ENCODE data around the gene DNAJB4.

The DNAJB4 gene

DNA sequence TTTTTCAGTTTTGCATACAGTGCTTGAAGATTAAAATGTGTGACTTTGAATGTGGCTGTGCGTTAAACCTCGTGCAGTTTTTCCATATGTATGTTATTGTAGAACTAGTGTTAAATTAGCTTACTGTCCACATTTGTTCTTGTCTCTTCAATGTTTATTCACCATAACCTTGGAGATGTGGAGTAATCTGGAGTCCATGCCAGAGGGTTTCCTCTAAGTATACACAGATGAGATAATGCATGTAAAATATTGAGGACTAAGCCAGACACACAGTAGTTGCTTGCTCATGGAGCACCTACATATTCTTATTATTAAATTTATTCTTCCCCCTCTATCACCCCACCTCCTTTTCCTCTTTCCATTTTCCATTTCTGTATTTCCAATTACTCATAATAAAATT lies 33.3 kb downstream of the DNAJB4 start:
- no peaks in the 10 kb centered on the region for H3K9me3 ChIP-seq (ENCODE audit: low read depth, low read length)
- H3K9ac ChIP-seq (ENCODE audit: insufficient read length): no peak overlapping the region
- no peak for DNase-seq (ENCODE audit: low read depth, low spot score)
- no peak overlapping the region for H3K4me3 ChIP-seq
- no peak overlapping the region for H3K27ac ChIP-seq
- no peak for TF ChIP-seq EZH2 (IDR thresholded peaks at IDR 0.05)
- no peaks in the 10 kb centered on the region for H3K36me3 ChIP-seq (ENCODE audit: insufficient read depth, low read length)

DNA sequence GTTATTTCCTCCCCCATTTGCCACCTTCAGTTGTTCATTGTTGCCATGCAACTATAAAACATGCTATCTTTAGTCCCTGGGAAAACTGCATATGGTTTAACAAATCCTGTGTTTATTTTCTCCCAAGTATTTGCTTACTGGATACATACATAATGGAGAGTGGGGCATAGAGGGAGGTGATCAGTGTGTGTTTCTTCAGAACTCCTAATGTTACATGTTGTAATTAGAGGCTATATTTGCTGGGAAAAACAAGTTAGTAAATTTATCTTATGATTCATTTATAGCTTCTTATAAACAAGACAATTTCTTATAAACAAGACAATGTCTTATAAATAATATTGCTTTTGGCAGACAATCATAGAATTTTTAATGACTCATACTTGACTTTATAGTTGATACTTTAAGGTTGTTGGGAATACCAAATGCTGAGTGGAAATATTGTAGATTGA lies 33.8 kb downstream of the DNAJB4 start:
- Histone ChIP-seq H3K27ac (no peak overlapping the region), H3K4me3 (no peak overlapping the region), H3K9ac (ENCODE audit: insufficient read length) (no peak overlapping the region), H3K36me3 (ENCODE audit: insufficient read depth, low read length) (no peaks in the 10 kb centered on the region), H3K9me3 (ENCODE audit: low read depth, low read length) (no peaks in the 10 kb centered on the region)
- TF ChIP-seq FOXP2 (optimal IDR thresholded peaks at IDR 0.05; ENCODE audit: control extremely low read depth, extremely low read length, insufficient read depth): no peak
- no peak for TF ChIP-seq EZH2 (IDR thresholded peaks at IDR 0.05)
- no peak for TF ChIP-seq POLR2AphosphoS5 (IDR thresholded peaks at IDR 0.05; ENCODE audit: borderline replicate concordance, low read depth, low read length)
- no peak for DNase-seq (ENCODE audit: low read depth, low spot score)

DNA sequence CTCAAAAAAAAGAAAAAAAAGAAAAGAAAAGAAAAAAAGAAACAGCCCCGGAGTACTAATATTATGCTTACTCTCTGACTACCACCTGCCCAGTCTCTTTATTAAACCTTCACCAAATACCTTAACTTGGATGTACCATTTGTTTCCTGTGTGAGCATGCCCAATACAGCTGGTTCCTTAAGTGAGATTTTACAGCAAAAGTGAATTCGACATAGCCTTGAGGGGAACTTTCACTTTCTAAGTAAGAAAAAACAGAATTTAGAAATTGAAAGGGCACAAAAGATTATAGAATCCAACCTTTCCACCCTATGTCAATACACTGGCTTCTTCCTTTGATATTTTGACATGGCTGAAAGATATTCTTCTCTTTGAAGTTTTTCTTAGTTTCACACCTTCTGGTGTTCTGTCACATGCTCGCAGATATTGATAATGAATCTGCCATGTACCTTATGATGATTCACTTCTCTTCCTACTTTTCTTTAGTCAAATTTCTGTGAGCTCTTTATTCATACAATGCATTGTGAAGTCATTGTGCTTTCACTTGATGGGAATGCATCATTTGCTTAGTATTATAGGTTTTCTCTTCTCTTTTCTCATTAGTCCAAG lies 35.8 kb downstream of the DNAJB4 start:
- H3K4me3 ChIP-seq: no peak overlapping the region
- no peak overlapping the region for H3K9ac ChIP-seq (ENCODE audit: insufficient read length)
- no peak for DNase-seq (ENCODE audit: low read depth, low spot score)
- no peak overlapping the region for H3K27ac ChIP-seq
- no peak for TF ChIP-seq POLR2AphosphoS5 (IDR thresholded peaks at IDR 0.05; ENCODE audit: borderline replicate concordance, low read depth, low read length)
- no peak for TF ChIP-seq FOXP2 (optimal IDR thresholded peaks at IDR 0.05; ENCODE audit: control extremely low read depth, extremely low read length, insufficient read depth)
- no peak for TF ChIP-seq EZH2 (IDR thresholded peaks at IDR 0.05)
- H3K36me3 ChIP-seq (ENCODE audit: insufficient read depth, low read length): no peaks in the 10 kb centered on the region
- H3K9me3 ChIP-seq (ENCODE audit: low read depth, low read length): no peaks in the 10 kb centered on the region

GRCh38 chr1:78043436-78043835 lies 38.7 kb downstream of the DNAJB4 start:
- TF ChIP-seq FOXP2 (optimal IDR thresholded peaks at IDR 0.05; ENCODE audit: control extremely low read depth, extremely low read length, insufficient read depth): no peak
- no peak for TF ChIP-seq POLR2AphosphoS5 (IDR thresholded peaks at IDR 0.05; ENCODE audit: borderline replicate concordance, low read depth, low read length)
- TF ChIP-seq EZH2 (IDR thresholded peaks at IDR 0.05): no peak
- no peak for DNase-seq (ENCODE audit: low read depth, low spot score)
- Histone ChIP-seq H3K9me3 (ENCODE audit: low read depth, low read length) (no peaks in the 10 kb centered on the region), H3K36me3 (ENCODE audit: insufficient read depth, low read length) (no peaks in the 10 kb centered on the region), H3K27ac (no peak overlapping the region), H3K9ac (ENCODE audit: insufficient read length) (no peak overlapping the region), H3K4me3 (no peak overlapping the region)

DNA sequence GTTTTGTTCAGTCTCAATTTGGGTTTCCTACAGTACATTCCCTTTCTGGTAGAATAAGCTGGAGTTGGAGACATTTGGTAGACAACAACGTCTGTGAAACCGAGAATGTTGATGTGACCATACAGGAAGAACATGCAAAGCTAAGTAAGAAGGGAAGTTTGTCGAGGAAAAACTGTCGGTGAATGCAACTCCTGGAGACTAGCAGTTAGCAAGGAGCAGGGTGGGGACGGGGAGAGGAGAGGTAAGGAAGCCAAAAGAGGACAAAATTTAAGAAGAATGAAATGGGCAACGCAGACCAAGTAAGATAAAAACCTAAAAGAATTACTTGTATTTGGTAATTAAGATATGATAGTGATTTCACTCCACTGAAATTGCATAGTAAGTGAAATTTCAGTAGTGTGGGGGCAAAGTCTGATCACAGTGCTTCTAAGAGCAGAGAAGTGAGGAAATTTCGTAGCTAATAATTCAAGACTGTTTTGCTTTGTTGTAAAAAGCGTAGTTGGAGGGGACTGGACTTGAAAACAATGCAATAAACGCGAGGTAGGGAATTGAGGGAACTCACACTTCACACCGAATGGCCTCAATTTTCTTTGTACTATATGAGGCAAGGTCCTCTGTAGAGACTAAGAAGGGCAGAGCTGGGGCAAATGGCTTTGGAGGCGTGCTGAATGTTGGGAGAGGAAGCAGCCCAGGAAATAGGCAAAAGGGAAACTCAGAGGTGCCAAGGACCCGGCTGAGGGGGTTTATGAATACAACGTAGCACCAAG lies 40.2 kb downstream of the DNAJB4 start:
- DNase-seq (ENCODE audit: low read depth, low spot score): no peak
- Histone ChIP-seq H3K4me3 (no peak overlapping the region), H3K27ac (no peak overlapping the region), H3K9me3 (ENCODE audit: low read depth, low read length) (no peaks in the 10 kb centered on the region), H3K9ac (ENCODE audit: insufficient read length) (no peak overlapping the region), H3K36me3 (ENCODE audit: insufficient read depth, low read length) (no peaks in the 10 kb centered on the region)
- TF ChIP-seq EZH2 (IDR thresholded peaks at IDR 0.05) (no peak), FOXP2 (optimal IDR thresholded peaks at IDR 0.05; ENCODE audit: control extremely low read depth, extremely low read length, insufficient read depth) (no peak), POLR2AphosphoS5 (IDR thresholded peaks at IDR 0.05; ENCODE audit: borderline replicate concordance, low read depth, low read length) (no peak)

GRCh38 chr1:78045563-78045925 lies 40.8 kb downstream of the DNAJB4 start:
- Histone ChIP-seq H3K9me3 (ENCODE audit: low read depth, low read length) (no peaks in the 10 kb centered on the region), H3K36me3 (ENCODE audit: insufficient read depth, low read length) (no peaks in the 10 kb centered on the region), H3K9ac (ENCODE audit: insufficient read length) (no peak overlapping the region), H3K4me3 (no peak overlapping the region), H3K27ac (no peak overlapping the region)
- no peak for TF ChIP-seq POLR2AphosphoS5 (IDR thresholded peaks at IDR 0.05; ENCODE audit: borderline replicate concordance, low read depth, low read length)
- no peak for DNase-seq (ENCODE audit: low read depth, low spot score)

DNA sequence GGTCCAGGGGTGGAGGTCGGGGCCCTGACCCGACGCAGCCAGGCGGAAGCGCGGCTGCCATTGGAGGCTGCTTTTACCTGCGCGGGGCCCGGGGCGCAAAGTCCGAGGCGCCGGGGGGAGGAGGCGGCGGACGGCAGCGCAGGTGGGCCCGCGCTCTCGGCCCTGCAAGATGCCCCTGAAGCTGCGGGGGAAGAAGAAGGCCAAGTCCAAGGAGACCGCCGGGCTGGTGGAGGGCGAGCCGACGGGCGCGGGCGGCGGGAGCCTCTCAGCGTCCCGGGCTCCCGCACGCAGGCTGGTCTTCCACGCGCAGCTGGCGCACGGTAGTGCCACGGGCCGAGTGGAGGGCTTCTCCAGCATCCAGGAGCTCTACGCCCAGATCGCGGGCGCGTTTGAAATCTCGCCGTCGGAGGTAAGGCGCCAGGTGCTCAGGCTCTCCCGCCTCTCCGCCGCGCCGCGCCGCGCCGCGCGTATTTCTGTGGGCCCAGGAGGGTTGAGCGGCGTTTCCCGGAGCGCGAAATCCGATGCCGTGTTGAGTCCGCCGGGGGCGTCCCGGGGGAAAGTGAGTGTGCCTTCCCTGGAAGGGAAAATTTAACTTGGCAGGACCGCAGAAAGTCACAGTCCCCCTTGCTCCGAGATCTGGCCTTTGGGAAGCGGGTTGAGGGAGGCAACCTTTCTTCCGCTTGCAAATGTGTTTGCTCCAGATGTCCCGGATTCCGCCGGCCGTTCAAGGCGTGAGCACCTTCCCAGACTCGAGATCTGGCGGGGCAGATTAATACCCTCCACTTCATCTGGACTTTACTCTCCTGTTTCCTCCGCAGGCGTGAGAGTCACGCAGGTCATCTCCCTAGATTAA lies 41.4 kb downstream of the DNAJB4 start, which contains the start of gene GIPC2:
GIPC2 (plus strand) TSS at position 41 of the 853 bp plus-strand sequence; CDS start at position 170, 129 bp downstream.
- H3K36me3 ChIP-seq (ENCODE audit: insufficient read depth, low read length): no peaks in the 10 kb centered on the region
- no peaks in the 10 kb centered on the region for H3K9me3 ChIP-seq (ENCODE audit: low read depth, low read length)
- no peak for DNase-seq (ENCODE audit: low read depth, low spot score)
- no peak within 1 kb of the TSS for H3K27ac ChIP-seq
- no peak within 1 kb of the TSS for H3K9ac ChIP-seq (ENCODE audit: insufficient read length)
- TF ChIP-seq FOXP2 (optimal IDR thresholded peaks at IDR 0.05; ENCODE audit: control extremely low read depth, extremely low read length, insufficient read depth) (no peak), EZH2 (IDR thresholded peaks at IDR 0.05) (no peak), POLR2AphosphoS5 (IDR thresholded peaks at IDR 0.05; ENCODE audit: borderline replicate concordance, low read depth, low read length) (no peak)
- H3K4me3 ChIP-seq: no peak within 1 kb of the TSS

GRCh38 chr1:78047106-78047505 lies 42.4 kb downstream of the DNAJB4 start:
- TF ChIP-seq EZH2 (IDR thresholded peaks at IDR 0.05) (no peak), POLR2AphosphoS5 (IDR thresholded peaks at IDR 0.05; ENCODE audit: borderline replicate concordance, low read depth, low read length) (no peak), FOXP2 (optimal IDR thresholded peaks at IDR 0.05; ENCODE audit: control extremely low read depth, extremely low read length, insufficient read depth) (no peak)
- H3K36me3 ChIP-seq (ENCODE audit: insufficient read depth, low read length): no peaks in the 10 kb centered on the region
- no peak for DNase-seq (ENCODE audit: low read depth, low spot score)
- no peaks in the 10 kb centered on the region for H3K9me3 ChIP-seq (ENCODE audit: low read depth, low read length)
- H3K9ac ChIP-seq (ENCODE audit: insufficient read length): no peak overlapping the region
- H3K27ac ChIP-seq: no peak overlapping the region
- H3K4me3 ChIP-seq: no peak overlapping the region
